Measurements from ENCODE around the gene PITPNC1. TPM values are rescaled to one million over a fixed set of nuclear protein-coding genes. Genes with fewer than 3 reads are reported as not detected.

PITPNC1 gene
- total and polyA plus RNA-seq, 2 of the 13 experiments (the other 11 are each of a cell fraction or from before 2014, with no cell fraction given): 4.1 to 5.7 TPM

- no TSS peak for BruUV-seq (replicated peaks)
- Histone ChIP-seq H3K4me3 (replicated peaks in 1 of 3; ENCODE audit: insufficient read depth in 1 of 3, low read depth in 2 of 3, low read length in 3 of 3) (no peak overlapping the region), H3K27me3 (ENCODE audit: control insufficient read depth in 1 of 2, insufficient read depth in 2 of 2, low read length in 2 of 2) (no peaks in the 10 kb centered on the region), H3K79me2 (ENCODE audit: insufficient read depth, low read length) (no peaks in the 10 kb centered on the region), H4K20me1 (ENCODE audit: insufficient read depth, low read length) (no peaks in the 10 kb centered on the region), H3K9ac (ENCODE audit: insufficient read depth, low read depth, low read length) (no peak overlapping the region), H3K36me3 (replicated peaks in 1 of 2; ENCODE audit: control insufficient read depth in 1 of 2, insufficient read depth in 2 of 2, low read length in 2 of 2) (no peaks in the 10 kb centered on the region), H3K9me3 (ENCODE audit: low read length) (no peaks in the 10 kb centered on the region), H3K4me1 (ENCODE audit: insufficient read depth, low read length) (peaks cover 14% of the 10 kb centered on the region), H2AFZ (ENCODE audit: low read length) (no peak overlapping the region), H3K27ac (ENCODE audit: extremely low read length, insufficient read depth, low read length) (no peak overlapping the region), H3K4me2 (ENCODE audit: low read depth, low read length) (no peak overlapping the region)
- POLR2A ChIA-PET: no interaction called here
- WGBS (ENCODE audit: low lambda C conversion rate): 92% methylated on average over 20 of the region's 20 CpGs
- ATAC-seq (no peak), DNase-seq (ENCODE audit: low spot score) (no peak), FAIRE-seq (no peak)
- CTCF ChIA-PET (ENCODE audit: low intra/inter-chr PET ratio, low total read pairs): no interaction called here
- intact Hi-C loops (cut with micrococcal nuclease; ENCODE audit: unreplicated experiment): loop anchor here (5.0 kb wide), 1 partner anchor 242 kb away; no protein-coding TSS in a partner anchor
- in situ Hi-C loops (cut with HindIII; ENCODE audit: extremely low pct_ligation_motif_present, low pct_unique_long_range_greater_than_20kb): no loop called here
- TF ChIP-seq RCOR2 (CRISPR knock-in tag; IDR thresholded peaks at IDR 0.05) (no peak), SP4 (CRISPR knock-in tag; IDR thresholded peaks at IDR 0.05) (no peak), NFYB (CRISPR knock-in tag; IDR thresholded peaks at IDR 0.05) (peak; percentile 71), MBNL3 (CRISPR knock-in tag; conservative IDR thresholded peaks at IDR 0.05) (no peak), CCAR2 (optimal IDR thresholded peaks at IDR 0.05; ENCODE audit: low read depth, low read length) (no peak), KIAA2018 (CRISPR knock-in tag; IDR thresholded peaks at IDR 0.05; ENCODE audit: borderline replicate concordance) (no peak), RERE (CRISPR knock-in tag; IDR thresholded peaks at IDR 0.05; ENCODE audit: low read depth) (no peak), ZNF446 (CRISPR knock-in tag; IDR thresholded peaks at IDR 0.05) (no peak), ZKSCAN1 (IDR thresholded peaks at IDR 0.05; ENCODE audit: low read length) (no peak)
Observed at GRCh38 chr17:67385122-67385988, 8.3 kb downstream of the PITPNC1 start.
